NB4 (cell line): ENCODE data around the gene CCR5AS.
A peak's percentile ranks its signal among the peaks of the same experiment; 100 is the strongest.

Experiments used
- DNase-seq: peaks from one replicate; pipeline ENCODE4 v3.0.0; 2010; ENCODE audit warnings: low read depth
- H3K4me3 ChIP-seq: one replicate; pipeline ENCODE4 v1.5.1; 2011; ENCODE audit warnings: mild to moderate bottlenecking, low read depth, low read length, moderate library complexity
- CTCF ChIP-seq: IDR thresholded peaks from one replicate; pipeline ENCODE4 v1.5.1; 2012; ENCODE audit warnings: low read depth, low read length
- MAX ChIP-seq: IDR thresholded peaks from 2 replicates; pipeline ENCODE4 v1.6.1; 2011; ENCODE audit warnings: low read depth, low read length
- MYC ChIP-seq: IDR thresholded peaks from 2 replicates; pipeline ENCODE4 v1.6.1; 2011; ENCODE audit warnings: low read depth, low read length
- POLR2A ChIP-seq: IDR thresholded peaks from 2 replicates; pipeline ENCODE4 v1.6.1; 2011; ENCODE audit warnings: mild to moderate bottlenecking; ENCODE audit not compliant: insufficient read length; ENCODE audit errors: extremely low read depth

Gene CCR5AS

GRCh38 chr3:46356276-46356675, 50.6 kb downstream of the CCR5AS start:
- DNase-seq: no peak
- TF ChIP-seq MAX (no peak), CTCF (no peak), POLR2A (no peak), MYC (no peak)

GRCh38 chr3:46354984-46355383, 51.9 kb downstream of the CCR5AS start:
- TF ChIP-seq MAX: no peak
- TF ChIP-seq MYC: no peak
- no peak for TF ChIP-seq POLR2A
- TF ChIP-seq CTCF: no peak
- H3K4me3 ChIP-seq: peak overlapping the region; percentile 33
- DNase-seq: no peak

More at GRCh38 chr3:46356276-46356675, 50.6 kb downstream of the CCR5AS start:
- H3K4me3 ChIP-seq: no peak overlapping the region

- TF ChIP-seq MYC: no peak
- no peak for TF ChIP-seq MAX
- no peak for TF ChIP-seq POLR2A
- TF ChIP-seq CTCF: no peak
- peak overlapping the region; percentile 33 for H3K4me3 ChIP-seq
- no peak for DNase-seq
These were observed 52.4 kb downstream of the CCR5AS start for GRCh38 chr3:46354478-46354877.

GRCh38 chr3:46353647-46354410, 53.0 kb downstream of the CCR5AS start, which contains the start of gene CCR2:
CCR2 (plus strand) TSS chr3:46354111; CDS start chr3:46357528, 3,417 bp downstream.
- peak within 1 kb of the TSS; percentile 33 for H3K4me3 ChIP-seq
- no peak for TF ChIP-seq CTCF
- no peak for TF ChIP-seq MAX
- TF ChIP-seq POLR2A: no peak
- no peak; the same call in 1 of the 2 replicates for TF ChIP-seq MYC
- peak; percentile 83 for DNase-seq

GRCh38 chr3:46353090-46353489, 53.8 kb downstream of the CCR5AS start:
- no peak for DNase-seq
- no peak overlapping the region for H3K4me3 ChIP-seq
- TF ChIP-seq POLR2A (no peak), MYC (no peak), CTCF (no peak), MAX (no peak)

- TF ChIP-seq MYC (no peak), CTCF (no peak), POLR2A (no peak), MAX (no peak)
- no peak for DNase-seq
- H3K4me3 ChIP-seq: no peak overlapping the region
These were observed 55.2 kb downstream of the CCR5AS start for GRCh38 chr3:46351646-46352045.
